HFFc6 (cell line): ENCODE data around the gene DPY30. TPM values are rescaled to one million over a fixed set of nuclear protein-coding genes. Genes with fewer than 3 reads are reported as not detected.

Source experiments
- DNase-seq: peaks from one replicate; pipeline ENCODE4 v3.0.0-alpha.2; 2018
- H3K27ac Mint-ChIP-seq: 2 replicates; pipeline ENCODE4 v1.8.0; 2020; ENCODE audit warnings: mild to moderate bottlenecking, mixed read lengths
- H3K27me3 Mint-ChIP-seq: 2 replicates; pipeline ENCODE4 v1.8.0; 2021; ENCODE audit warnings: mild to moderate bottlenecking, moderate library complexity, mixed read lengths; ENCODE audit not compliant: insufficient read depth
- H3K36me3 Mint-ChIP-seq: 2 replicates; pipeline ENCODE4 v1.8.0; 2021; ENCODE audit warnings: low read depth, mixed read lengths
- H3K4me1 Mint-ChIP-seq: 2 replicates; pipeline ENCODE4 v1.8.0; 2020; ENCODE audit warnings: low read depth, mixed read lengths
- H3K4me3 Mint-ChIP-seq: 2 replicates; pipeline ENCODE4 v1.8.0; 2020; ENCODE audit warnings: mild to moderate bottlenecking, moderate library complexity, mixed read lengths
- H3K9me3 Mint-ChIP-seq: 2 replicates; pipeline ENCODE4 v1.8.0; 2020; ENCODE audit warnings: mild to moderate bottlenecking, mixed read lengths
- CTCF ChIP-seq: fragments of 200-600 bp; sonication (generic); IDR thresholded peaks from 2 replicates; pipeline ENCODE4 v1.5.0; 2021; ENCODE audit warnings: antibody characterized with exemption, mild to moderate bottlenecking
- total RNA-seq, 6 experiments: library from RNA; stranded (reverse); fragmentation: NEBNext Ultra II Directional; extraction: Animal tissue kit (Norgen Biotek cat#: 25700); gene quantifications; 2 replicates in 1 of 6; 3 replicates in 5 of 6; pipeline ENCODE4 v1.2.3, GENCODE V29; 2021

Gene DPY30
- total RNA-seq, 6 experiments from 2014 or later: 65.0 to 77.0 (median 66.6) TPM

DNA sequence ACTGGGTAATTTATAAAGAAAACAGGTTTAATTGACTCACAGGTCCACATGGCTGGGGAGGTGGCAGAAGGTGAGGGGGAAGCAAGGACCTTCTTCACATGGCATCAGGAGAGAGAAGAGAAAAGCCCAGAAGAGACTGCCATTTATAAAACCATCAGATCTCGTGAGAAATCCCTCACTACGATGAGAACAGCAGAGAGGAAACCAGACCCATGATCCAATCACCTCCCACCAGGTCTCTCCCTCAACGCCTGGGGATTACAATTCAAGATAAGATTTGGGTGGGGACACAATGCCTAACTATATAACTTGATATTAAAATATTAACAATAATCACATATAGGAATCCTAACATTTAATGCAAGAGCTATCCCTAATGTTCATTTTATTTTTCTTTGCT is 60.6 kb downstream of the DPY30 start:
- no peak for DNase-seq
- Mint-ChIP-seq H3K27me3 (no peaks in the 10 kb centered on the region), H3K27ac (no peak overlapping the region), H3K9me3 (no peaks in the 10 kb centered on the region), H3K4me1 (peaks cover 39% of the 10 kb centered on the region), H3K36me3 (peaks cover 5% of the 10 kb centered on the region), H3K4me3 (no peak overlapping the region)
- TF ChIP-seq CTCF: no peak

DNA sequence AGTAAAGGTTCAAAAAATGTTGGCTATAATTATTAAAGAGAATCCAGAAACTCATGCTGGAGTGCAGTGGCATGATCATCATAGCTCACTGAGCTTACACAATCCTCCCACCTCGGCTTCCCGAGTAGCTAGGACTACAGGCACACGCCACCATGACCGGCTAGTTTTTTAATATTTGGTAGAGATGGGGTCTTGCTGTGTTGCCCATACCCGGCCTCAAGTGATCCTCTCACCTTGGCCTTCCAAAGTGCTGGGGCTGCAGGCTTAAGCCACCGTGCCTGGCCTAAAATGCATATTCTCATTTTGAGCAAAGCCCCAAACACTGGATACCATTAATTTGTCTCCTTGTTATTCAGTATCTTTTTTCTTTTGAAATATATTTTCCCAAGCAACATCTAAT is 61.2 kb downstream of the DPY30 start:
- DNase-seq: no peak
- no peaks in the 10 kb centered on the region for H3K27me3 Mint-ChIP-seq
- no peak for TF ChIP-seq CTCF
- H3K4me1 Mint-ChIP-seq: peaks cover 41% of the 10 kb centered on the region
- no peaks in the 10 kb centered on the region for H3K9me3 Mint-ChIP-seq
- H3K36me3 Mint-ChIP-seq: no peaks in the 10 kb centered on the region; the same call in 1 of the 2 replicates
- no peak overlapping the region for H3K27ac Mint-ChIP-seq
- H3K4me3 Mint-ChIP-seq: no peak overlapping the region

Other genes starting within 250 kb of the DPY30 start
- gene MEMO1, start 28.8 kb downstream of the DPY30 start, total RNA-seq: 10 to 100 TPM; 43.6 to 61.3 (median 55.1) TPM
- gene SPAST, start 23.8 kb upstream of the DPY30 start, total RNA-seq: 10 to 100 TPM; 11.6 to 13.6 (median 13.3) TPM
- 10 to 100 TPM; 23.9 to 34.7 (median 30.1) TPM for gene SLC30A6, start 126.1 kb upstream of the DPY30 start, total RNA-seq
- not detected for gene NLRC4, start 225.1 kb upstream of the DPY30 start, total RNA-seq
- 10 to 100 TPM; 49.6 to 65.5 (median 55.2) TPM for gene YIPF4, start 238.1 kb upstream of the DPY30 start, total RNA-seq